ENCODE data around the gene FOXR2.

The FOXR2 gene, protein sequence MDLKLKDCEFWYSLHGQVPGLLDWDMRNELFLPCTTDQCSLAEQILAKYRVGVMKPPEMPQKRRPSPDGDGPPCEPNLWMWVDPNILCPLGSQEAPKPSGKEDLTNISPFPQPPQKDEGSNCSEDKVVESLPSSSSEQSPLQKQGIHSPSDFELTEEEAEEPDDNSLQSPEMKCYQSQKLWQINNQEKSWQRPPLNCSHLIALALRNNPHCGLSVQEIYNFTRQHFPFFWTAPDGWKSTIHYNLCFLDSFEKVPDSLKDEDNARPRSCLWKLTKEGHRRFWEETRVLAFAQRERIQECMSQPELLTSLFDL

DNA sequence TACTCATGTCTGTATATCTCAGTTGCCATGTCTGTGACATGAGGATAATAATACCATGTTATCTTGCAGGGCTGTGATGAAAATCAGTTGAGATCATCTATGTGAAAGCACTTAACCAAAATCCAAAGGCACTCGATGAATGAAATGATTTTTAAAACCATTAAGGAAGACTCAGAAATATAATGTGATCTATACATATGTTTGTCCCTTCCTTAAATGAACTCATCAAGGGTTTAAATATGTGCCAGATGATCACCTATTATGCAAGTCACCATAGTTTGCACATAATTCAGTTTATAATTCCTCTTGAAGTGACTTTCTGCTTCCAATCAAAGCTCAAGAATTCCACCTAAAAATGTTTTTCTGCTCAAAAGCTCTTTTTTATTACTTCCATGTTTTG is at the start of gene FOXR2:
FOXR2 (plus strand) TSS at position 301 of the 400 bp plus-strand sequence. CDS start 312 bp downstream, outside the sequence.
- DNase-seq (ENCODE audit: low read depth, low spot score) = no peak

DNA sequence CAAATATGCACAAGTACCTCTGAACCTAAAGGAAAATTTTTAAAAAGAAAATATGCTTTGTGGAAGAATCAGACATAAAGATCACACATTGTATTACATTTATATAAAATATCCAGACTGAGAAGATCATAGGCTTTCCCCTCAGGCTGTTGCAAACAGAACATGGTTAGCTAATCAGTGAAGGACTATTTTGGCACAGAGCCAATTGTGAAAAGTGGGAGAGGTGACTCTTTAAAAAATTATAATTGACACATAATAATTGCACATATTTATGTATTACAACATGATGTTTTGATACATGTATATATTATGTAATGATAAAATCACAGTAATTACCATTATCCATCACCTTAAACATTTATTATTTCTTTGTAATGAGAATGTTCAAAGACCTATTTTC is 44.1 kb upstream of the FOXR2 start:
- no peak for DNase-seq (ENCODE audit: low read depth, low spot score)

DNA sequence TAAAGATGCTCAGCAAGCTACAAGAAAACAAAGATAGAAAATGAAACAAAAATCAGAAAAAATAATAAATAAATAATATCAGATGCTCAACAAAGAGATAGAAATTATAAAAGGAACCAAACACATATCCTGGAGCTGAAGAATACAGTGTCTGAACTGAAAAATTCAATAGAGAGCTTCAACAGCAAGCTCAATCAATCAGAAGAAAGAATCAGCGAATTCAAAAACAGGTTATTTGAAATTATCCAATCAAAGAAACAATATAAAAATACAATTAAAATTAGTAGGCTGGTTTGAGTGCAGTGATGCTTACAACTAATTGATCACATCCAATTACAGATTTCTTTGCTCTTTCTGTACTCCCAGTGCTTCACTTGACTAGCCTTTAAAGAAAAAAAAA is 40.8 kb upstream of the FOXR2 start:
- DNase-seq (ENCODE audit: low read depth, low spot score) = no peak

DNA sequence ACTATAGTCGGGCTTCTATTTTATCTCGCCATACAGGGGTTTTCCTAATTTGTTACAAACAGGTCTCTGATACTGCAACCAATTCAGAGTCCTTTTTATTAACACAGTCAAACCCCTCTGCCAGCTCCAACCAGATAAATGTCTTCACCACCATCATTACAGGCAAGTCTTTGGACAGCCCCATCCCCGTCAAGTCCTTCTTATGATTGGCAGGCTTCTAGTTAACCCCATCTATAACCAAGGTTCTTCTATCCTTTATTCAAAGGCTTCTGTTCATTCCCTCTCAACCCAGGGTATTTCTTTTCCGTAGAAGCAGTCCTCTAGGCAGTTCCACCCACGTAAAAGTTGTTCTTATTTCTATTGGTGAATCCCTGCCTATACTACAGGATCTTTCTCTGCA is 29.9 kb upstream of the FOXR2 start:
- DNase-seq (ENCODE audit: low read depth, low spot score) = no peak

DNA sequence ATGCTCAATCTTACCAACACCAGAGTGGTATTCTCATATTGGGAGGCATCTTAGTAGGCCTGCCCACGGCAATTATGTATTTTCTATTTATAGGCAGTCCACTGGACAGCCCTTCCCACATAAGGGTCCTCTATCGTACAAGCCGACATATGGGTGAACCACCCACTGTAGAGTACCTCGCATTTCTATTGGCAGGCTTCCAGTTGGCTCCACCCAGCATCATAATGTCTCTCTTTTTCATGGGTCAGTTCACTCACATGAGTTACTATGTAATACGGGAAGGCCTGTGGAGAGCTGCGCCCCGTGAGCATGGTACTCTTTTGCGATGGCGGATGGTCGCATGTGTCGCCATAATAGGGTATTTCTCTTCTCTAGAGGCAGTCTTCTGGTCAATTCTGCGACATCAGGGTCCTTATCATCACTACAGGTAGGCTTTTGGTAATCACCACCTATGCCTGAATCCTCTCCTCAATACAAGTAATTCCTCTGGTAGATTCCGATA is 29.4 kb upstream of the FOXR2 start:
- no peak for DNase-seq (ENCODE audit: low read depth, low spot score)

DNA sequence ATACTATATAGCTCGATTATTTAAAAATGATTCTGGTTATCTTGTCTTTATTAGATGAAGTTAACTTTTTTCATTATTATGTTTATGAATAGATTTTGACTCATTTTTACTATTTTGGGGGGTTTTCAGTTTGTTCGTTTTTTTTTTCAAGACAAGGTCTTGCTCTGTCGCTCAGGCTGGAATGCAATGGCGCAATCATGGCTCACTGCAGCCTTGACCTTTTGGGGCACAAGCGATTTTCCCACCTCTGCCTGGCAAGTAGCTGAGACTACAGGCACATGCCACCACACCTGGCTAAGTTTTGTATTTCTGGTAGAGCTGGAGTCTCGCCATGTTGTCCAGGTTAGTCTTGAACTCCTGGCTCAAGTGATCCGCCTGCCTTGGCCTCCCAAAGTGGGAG is 24.9 kb upstream of the FOXR2 start:
- DNase-seq (ENCODE audit: low read depth, low spot score) = no peak

DNA sequence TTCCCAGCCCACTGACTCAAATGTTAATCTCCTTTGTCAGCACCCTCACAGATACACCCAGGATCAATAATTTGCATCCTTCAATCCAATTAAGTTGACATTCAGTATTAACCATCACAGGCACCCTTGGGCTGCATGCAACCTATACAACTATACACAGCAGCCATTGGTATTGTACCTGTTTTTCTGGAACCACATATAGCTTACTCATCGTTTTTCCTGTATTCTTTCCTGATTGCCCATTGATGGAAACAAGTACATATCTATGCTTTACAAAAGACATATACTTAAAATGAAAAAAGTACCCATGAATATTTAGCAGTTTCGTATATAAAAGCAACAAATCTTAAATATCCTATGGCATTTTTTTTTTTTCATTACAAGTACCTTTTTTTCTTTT is 3.7 kb upstream of the FOXR2 start:
- no peak for DNase-seq (ENCODE audit: low read depth, low spot score)

DNA sequence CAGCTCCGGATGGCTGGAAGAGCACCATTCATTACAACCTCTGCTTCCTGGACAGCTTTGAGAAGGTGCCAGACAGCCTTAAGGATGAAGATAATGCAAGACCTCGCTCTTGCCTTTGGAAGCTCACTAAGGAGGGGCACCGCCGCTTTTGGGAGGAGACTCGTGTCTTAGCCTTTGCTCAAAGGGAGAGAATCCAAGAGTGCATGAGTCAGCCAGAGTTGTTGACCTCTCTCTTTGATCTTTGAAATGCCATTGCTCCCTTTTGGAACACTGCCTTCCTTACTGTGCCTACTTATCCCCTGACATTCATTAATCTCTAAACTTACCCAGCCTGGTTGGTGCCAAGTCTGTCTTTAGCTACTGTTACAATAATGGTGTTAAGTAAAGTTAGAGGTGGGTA is 1.2 kb downstream of the FOXR2 start:
- DNase-seq (ENCODE audit: low read depth, low spot score) = no peak

DNA sequence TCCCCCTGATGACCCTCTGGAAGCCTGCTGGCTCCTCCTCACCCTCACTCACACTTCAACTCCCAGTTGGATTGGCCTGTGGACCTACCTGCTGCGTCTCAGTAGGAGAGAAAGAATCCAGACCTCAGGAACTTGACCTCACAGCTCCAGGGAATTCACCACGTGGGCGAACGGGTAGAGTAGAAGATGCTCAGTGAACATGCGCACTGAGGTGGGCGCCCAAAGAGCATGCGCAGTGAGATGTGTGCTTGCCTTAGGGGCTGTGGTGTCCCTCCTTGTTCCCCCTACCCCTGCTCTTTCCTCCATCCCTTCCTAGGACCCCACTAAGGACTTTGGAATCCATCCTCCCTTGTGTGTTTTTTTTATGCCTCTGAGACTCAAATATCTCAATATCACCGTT is 12.9 kb downstream of the FOXR2 start:
- DNase-seq (ENCODE audit: low read depth, low spot score) = no peak

DNA sequence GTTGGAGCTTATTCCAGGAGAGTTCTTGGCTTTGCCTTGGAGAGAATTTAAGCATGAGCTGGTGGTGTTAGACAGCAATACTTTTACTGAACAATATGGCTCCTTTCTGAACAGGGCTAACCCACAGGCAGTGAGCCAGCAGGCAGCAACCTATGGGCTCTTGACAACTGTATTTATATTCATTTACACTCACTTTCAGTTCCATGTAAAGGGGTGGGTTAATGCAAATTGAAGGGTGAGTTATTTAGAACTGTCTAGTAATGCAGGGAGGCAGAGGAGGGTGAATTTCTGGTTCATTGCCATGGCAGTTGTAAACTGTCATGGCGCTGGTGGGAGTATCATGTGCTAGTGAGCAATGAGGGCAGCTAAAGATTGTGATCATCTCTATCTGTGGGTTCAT is 15.7 kb downstream of the FOXR2 start:
- DNase-seq (ENCODE audit: low read depth, low spot score) = no peak

DNA sequence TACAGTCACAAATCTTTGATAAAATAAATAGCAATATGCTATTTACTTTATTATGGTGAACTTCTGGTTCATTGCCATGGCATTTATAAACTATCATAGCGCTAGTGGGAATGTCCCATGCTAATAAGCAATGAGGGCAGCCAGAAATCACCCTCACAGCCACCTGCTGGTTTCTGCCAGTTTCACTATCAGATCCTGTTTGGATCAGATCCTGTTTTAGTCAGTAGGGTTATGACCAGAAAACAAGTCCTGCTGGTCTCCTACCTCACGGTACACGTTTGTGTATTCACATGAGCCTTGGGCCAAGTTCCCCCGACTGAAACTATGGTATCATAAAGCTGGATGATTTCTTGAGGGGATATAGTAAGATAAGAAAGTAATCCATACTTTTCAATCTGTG is 17.7 kb downstream of the FOXR2 start:
- DNase-seq (ENCODE audit: low read depth, low spot score) = no peak

DNA sequence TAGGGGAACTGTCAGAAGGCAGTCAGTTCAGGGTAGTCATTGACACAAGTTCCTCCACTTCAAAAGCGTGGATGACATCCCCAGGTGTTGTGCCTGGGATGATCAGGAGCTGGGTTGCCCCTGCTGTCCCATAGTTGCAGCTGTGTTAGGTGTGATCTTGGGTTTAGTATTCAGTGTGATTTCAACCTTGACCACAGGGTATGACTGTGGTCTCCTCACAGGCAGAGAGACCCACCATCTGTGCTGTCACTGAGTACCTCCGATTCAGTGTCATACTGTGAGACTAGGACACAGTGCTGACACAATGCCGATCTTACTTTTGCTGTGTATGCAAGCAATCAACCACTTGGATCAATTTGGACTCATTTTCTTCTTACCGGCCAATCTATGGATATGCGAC is 25.2 kb downstream of the FOXR2 start:
- no peak for DNase-seq (ENCODE audit: low read depth, low spot score)

DNA sequence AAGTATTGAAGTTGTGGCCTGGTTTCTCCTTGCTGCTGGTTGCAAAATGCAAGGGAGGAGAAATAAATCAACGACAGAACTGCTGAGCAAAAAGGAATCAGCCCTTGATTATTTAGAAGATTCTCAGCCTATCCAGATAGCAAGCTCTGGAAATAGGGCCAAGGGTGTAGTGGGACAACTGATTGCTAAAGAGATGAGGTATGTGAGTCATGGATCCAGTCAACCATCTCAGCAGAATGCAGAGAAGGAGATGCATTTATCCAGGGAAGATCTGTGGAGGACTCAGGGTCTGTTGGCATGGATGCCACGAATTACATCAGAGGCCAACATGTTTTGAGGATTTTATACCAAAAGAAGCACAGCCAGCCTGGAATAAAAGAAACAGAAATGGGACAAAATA is 36.7 kb downstream of the FOXR2 start:
- DNase-seq (ENCODE audit: low read depth, low spot score) = no peak

DNA sequence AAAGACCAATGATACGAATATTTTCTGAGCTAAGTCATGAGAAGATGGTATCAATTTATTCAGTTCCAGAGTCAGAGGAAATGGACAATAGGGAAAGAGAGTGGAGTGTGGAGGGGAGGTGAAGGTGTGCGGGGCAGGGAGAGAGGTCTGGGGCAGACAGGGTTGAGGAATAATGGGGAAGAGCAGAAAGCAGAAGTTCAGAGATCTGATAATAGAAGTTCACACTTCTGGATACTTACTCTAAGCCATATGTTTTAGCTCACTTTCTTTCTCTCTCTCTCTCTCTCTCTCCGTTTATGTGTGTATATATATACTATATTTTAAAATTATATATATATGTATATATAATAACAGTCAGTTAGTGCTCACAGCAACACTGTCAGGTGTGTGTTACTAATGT is 40.4 kb downstream of the FOXR2 start:
- DNase-seq (ENCODE audit: low read depth, low spot score) = no peak

DNA sequence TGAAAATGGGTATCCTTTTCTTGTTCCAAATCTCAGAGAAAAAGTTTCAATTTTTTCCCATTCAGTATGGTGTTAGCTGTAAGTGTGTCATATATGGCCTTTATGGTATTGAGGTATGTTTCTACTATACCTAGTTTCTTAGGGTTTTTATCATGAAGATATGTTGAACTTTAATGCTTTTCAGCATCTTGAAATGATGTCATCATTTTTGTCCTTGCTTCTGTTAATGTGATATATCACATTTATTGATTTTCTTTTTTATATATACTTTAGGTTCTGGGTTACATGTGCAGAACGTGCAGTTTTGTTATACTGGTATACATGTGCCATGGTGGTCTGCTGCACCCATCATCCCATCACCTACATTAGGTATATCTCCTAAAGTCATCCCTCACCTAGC is 44.9 kb downstream of the FOXR2 start:
- no peak for DNase-seq (ENCODE audit: low read depth, low spot score)

Measured in iPS DF 19.7 (cell line).